Measurements from ENCODE around the gene CAB39. TPM values are rescaled to one million over a fixed set of nuclear protein-coding genes. Genes with fewer than 3 reads are reported as not detected.

Gene CAB39
- total and polyA plus RNA-seq, 2 of the 8 experiments (the other 6 are each of a cell fraction or from before 2014, with no cell fraction given) = 16.4 to 50.5 TPM

DNA sequence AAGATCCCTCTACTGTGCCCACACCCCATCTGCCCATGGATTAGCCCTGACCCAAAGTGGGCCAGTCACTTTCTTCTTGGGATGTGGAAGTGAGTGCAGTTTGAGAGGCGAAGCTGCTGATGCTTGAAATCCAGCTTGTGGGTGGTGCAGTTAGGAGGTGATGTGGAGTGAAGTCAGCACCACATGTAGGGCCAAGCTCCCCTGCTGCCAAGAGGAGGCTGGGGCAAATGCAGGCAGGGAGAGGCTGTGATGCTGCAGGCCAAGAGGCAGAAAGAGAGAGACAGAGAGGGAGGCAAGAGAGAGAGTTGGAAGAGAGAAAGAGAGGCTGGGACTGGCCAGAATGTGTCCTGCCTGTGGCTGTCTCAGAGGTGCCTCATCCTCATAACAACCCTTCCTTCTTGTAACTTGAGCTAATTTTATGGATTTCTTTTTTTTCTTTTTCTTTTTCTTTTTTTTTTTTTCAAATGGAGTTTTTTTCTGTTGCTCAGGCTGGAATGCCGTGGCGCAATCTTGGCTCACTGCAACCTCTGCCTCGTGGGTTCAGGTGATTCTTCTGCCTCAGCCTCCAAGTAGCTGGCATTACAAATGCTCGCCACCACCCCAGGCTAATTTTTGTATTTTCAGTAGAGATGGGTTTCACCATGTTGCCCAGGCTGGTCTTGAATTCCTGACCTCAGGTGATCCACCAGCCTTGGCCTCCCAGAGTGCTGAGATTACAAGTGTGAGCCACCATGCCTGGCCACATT is 35.3 kb upstream of the CAB39 start (continued):
- TF ChIP-seq, protein P1, sequence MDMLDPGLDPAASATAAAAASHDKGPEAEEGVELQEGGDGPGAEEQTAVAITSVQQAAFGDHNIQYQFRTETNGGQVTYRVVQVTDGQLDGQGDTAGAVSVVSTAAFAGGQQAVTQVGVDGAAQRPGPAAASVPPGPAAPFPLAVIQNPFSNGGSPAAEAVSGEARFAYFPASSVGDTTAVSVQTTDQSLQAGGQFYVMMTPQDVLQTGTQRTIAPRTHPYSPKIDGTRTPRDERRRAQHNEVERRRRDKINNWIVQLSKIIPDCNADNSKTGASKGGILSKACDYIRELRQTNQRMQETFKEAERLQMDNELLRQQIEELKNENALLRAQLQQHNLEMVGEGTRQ (IDR thresholded peaks at IDR 0.05; ENCODE audit: low read length) = no peak

Data from H1 (cell line).